ENCODE results near the gene BCAT1. TPM values are rescaled to one million over a fixed set of nuclear protein-coding genes. Genes with fewer than 3 reads are reported as not detected.

Gene BCAT1
- total and polyA plus RNA-seq, 2 experiments from 2014 or later, result 53.6 to 181 TPM

GRCh38 chr12:24760162-24760561 lies 188.7 kb downstream of the BCAT1 start:
- H3K9me3 Mint-ChIP-seq, result no peaks in the 10 kb centered on the region
- Histone ChIP-seq H2AFZ (no peak overlapping the region), H3F3A (replicated peaks; ENCODE audit: low read depth) (no peaks in the 10 kb centered on the region), H3K4me3 (no peak overlapping the region), H3K79me2 (replicated peaks; ENCODE audit: insufficient read depth) (no peaks in the 10 kb centered on the region), H3K27me3 (ENCODE audit: insufficient read depth) (no peaks in the 10 kb centered on the region), H3K27ac (ENCODE audit: low read depth) (peak overlapping the region; percentile 2; the same call in 1 of the 2 replicates), H3K4me2 (no peak overlapping the region), H4K20me1 (replicated peaks; ENCODE audit: insufficient read depth) (no peaks in the 10 kb centered on the region), H3K9me2 (ENCODE audit: insufficient read depth) (peaks cover 24% of the 10 kb centered on the region; the same call in 1 of the 2 replicates), H3K4me1 (ENCODE audit: insufficient read depth) (peaks cover 13% of the 10 kb centered on the region), H3K36me3 (ENCODE audit: insufficient read depth) (no peaks in the 10 kb centered on the region)
- peaks cover 18% of the 10 kb centered on the region for H3K4me1 Mint-ChIP-seq
- H3K27ac Mint-ChIP-seq, result peak overlapping the region; percentile 12; the same call in 1 of the 2 replicates
- ATAC-seq, result peak; percentile 67; the same call in 2 of the 3 replicates
- no peaks in the 10 kb centered on the region for H3K36me3 Mint-ChIP-seq (ENCODE audit: low read depth)
- H3K4me3 Mint-ChIP-seq, result no peak overlapping the region
- peak; percentile 11 for DNase-seq (ENCODE audit: low spot score)
- H3K27me3 Mint-ChIP-seq (ENCODE audit: insufficient read depth, low read depth, poor library complexity), result peaks cover 2% of the 10 kb centered on the region
- no peak for TF ChIP-seq EZH2 (IDR thresholded peaks at IDR 0.05; ENCODE audit: low read depth, unreplicated experiment)
- no peak for TF ChIP-seq STAT1 (IDR thresholded peaks at IDR 0.05; ENCODE audit: unreplicated experiment)
- TF ChIP-seq NANOG (IDR thresholded peaks at IDR 0.05; ENCODE audit: borderline replicate concordance), result no peak
- TF ChIP-seq ZNF114 (CRISPR knock-in tag; IDR thresholded peaks at IDR 0.05), result no peak
- no peak for TF ChIP-seq ETS1 (IDR thresholded peaks at IDR 0.05)
- no peak for TF ChIP-seq JUNB (IDR thresholded peaks at IDR 0.05; ENCODE audit: unreplicated experiment)
- no peak for TF ChIP-seq POLR2AphosphoS5 (IDR thresholded peaks at IDR 0.05; ENCODE audit: low read depth)

Other genes starting within 250 kb of the BCAT1 start
- not detected in 2 replicates for gene DNAI7, start 246.1 kb upstream of the BCAT1 start, total RNA-seq (2014; rRNA removed; shearing (Covaris generic))
- 0.08 TPM in 1 of 2 replicates, not detected in the other for gene DNAI7, start 246.1 kb upstream of the BCAT1 start, polyA plus RNA-seq (2016; fragmentation: Nextera tagmentation; extraction: Ambion mirVana)
- 4.0 and 8.1 TPM in 2 replicates for gene ETFRF1, start 246.1 kb upstream of the BCAT1 start, total RNA-seq (2014; rRNA removed; shearing (Covaris generic))
- 13.9 and 14.2 TPM in 2 replicates for gene ETFRF1, start 246.1 kb upstream of the BCAT1 start, polyA plus RNA-seq (2016; fragmentation: Nextera tagmentation; extraction: Ambion mirVana)